ENCODE measurements around the gene SLC28A3.

SLC28A3 gene

DNA sequence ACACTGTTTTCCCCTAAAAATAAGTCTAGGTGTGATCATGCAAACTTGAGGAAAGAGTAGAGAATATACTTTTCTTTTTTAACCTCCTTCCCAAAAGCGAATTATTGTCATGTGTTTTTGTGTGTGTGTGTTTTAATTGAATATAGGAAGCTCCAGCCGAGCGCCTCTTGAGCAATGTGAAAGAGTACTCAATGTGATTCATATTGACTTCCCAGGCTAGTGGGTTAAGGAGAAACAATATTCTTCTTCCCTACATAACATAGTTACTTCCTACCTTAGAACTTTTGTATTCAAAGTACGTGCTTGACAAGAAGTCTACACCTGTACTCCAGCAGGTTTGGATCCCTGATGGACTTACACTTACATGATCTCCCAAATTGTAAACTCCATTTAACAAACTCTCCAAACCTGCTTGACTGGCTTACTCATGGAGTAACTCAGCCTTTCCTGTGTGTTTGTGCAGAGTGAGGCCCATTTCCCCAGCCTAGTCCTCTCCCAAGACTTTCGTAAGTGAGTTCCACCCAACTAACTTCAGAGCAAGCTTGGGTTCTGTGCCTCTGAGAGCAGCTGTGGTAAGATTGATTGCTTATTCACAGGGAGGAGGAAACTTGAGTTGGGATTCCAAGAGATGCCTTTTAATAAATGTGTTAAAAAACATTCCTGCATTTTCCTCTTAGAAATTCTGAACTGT, 9.3 kb downstream of the SLC28A3 start:
- TF ChIP-seq, protein P1, sequence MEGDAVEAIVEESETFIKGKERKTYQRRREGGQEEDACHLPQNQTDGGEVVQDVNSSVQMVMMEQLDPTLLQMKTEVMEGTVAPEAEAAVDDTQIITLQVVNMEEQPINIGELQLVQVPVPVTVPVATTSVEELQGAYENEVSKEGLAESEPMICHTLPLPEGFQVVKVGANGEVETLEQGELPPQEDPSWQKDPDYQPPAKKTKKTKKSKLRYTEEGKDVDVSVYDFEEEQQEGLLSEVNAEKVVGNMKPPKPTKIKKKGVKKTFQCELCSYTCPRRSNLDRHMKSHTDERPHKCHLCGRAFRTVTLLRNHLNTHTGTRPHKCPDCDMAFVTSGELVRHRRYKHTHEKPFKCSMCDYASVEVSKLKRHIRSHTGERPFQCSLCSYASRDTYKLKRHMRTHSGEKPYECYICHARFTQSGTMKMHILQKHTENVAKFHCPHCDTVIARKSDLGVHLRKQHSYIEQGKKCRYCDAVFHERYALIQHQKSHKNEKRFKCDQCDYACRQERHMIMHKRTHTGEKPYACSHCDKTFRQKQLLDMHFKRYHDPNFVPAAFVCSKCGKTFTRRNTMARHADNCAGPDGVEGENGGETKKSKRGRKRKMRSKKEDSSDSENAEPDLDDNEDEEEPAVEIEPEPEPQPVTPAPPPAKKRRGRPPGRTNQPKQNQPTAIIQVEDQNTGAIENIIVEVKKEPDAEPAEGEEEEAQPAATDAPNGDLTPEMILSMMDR (IDR thresholded peaks at IDR 0.05; ENCODE audit: control insufficient read depth, insufficient read depth, low read depth, low read length, missing control alignments) = no peak
- no peak overlapping the region for H3K4me3 ChIP-seq (ENCODE audit: control insufficient read depth, low read depth, low read length)
- no peak for DNase-seq (ENCODE audit: low read depth)

DNA sequence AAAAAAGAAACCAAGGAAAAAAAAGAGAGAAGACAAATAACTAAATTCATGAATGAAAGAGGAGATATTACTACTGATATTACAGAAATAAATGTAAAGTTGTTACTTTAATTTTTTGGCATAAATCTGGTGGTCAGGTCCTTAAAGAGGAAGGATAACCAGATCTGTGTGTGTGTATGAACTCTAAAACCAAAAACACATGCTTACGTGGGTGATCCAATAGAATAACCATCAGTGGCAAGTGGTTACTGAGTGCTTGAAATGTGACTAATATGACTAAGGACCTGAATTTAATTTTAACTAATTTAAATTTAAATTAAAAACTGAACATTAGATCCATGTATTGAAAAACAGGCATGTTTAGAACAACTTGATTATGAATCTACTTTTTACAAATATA, 10.3 kb downstream of the SLC28A3 start:
- no peak for DNase-seq (ENCODE audit: low read depth)
- TF ChIP-seq, protein P1 (IDR thresholded peaks at IDR 0.05; ENCODE audit: control insufficient read depth, insufficient read depth, low read depth, low read length, missing control alignments) = no peak

DNA sequence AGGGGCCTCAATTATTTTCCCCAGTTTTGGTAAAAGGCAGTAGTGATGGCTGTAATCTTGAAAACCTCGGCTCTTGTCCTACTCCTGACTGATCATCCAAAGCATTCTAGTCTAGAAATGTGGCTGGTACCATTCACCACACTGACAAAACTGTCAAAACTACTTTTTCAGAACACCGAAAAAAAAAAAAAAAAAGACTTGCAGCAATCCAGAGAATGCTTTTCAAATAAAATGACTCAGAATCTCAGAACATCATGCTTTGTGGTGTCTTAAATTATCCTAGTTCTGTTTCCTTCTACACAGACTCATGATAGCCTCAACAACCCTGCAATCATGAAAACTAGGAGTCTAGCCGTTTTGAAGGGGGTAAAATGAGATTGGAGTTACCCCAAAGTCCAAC, 13.4 kb downstream of the SLC28A3 start:
- no peak for DNase-seq (ENCODE audit: low read depth)
- TF ChIP-seq, protein P1 (IDR thresholded peaks at IDR 0.05; ENCODE audit: control insufficient read depth, insufficient read depth, low read depth, low read length, missing control alignments) = no peak
- no peak overlapping the region for H3K4me3 ChIP-seq (ENCODE audit: control insufficient read depth, low read depth, low read length)

More for the DNA sequence above, 10.3 kb downstream of the SLC28A3 start:
- H3K4me3 ChIP-seq (ENCODE audit: control insufficient read depth, low read depth, low read length) = no peak overlapping the region

DNA sequence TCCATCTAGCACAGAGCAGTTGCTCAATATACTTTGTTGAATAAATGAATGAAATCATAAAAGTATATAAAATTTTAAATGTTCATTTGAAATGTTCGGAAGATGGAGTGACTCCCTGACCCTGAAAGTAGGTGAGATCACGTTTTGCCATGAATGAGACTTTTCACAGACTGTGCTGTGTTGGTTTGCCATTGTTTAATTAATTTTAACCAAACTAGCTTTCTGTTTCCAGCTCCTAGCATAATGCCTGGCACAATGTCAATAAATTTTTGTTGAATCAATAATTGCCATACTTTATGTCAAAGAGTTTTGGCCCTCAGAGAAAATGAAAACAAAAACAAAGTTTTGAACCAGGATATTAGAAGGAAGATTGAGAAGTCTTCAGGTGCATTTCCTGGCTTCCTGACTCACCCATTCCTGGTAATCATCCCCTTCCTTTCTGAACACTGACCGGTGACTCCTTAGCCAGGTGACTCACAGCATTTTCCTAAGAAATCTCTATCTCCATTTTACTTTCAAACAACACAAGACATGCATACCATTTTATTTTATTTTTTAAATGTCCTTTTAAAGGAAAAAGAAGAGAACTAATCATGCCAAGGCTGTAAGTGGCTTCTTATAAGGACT, 15.1 kb downstream of the SLC28A3 start:
- DNase-seq (ENCODE audit: low read depth) = no peak
- H3K4me3 ChIP-seq (ENCODE audit: control insufficient read depth, low read depth, low read length) = no peak overlapping the region
- TF ChIP-seq, protein P1 (IDR thresholded peaks at IDR 0.05; ENCODE audit: control insufficient read depth, insufficient read depth, low read depth, low read length, missing control alignments) = no peak

DNA sequence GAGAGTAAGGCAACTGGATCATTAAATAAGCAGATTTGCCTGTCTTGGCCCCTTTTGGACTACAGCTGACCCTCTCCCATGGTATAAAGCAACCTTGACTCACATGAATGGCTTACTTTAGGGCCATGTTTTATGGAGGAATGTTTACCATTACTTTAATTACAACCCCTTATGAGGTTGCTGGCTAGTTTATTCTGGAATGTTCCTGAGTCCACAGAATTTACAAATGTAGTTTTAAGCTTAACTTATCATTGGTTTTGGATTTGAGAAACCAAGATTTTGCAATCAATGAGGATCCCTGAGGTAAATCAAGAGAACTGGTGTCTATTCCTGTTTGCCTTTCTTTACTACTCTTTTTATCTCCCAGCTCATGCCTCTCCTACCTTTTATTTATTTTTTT, 15.7 kb downstream of the SLC28A3 start:
- TF ChIP-seq, protein P1 (IDR thresholded peaks at IDR 0.05; ENCODE audit: control insufficient read depth, insufficient read depth, low read depth, low read length, missing control alignments) = no peak

DNA sequence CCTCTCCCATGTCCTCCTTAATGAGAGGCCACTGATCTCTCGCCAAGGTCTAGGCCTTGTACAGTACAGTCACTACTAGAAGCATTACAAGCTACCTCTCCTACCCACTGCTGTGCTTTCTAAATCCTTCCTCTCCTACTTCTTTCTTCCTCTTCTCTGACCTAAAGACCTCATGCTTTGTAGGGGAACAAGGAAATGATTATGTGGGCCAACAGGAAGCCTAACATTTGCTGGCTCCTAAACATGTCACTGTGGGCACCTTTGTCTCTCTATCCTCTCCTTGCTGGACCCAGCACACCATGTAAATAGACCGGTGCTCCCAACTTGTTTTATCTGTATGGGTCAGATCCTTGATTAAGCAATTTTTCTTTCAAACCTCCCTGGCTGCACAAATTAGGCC, 16.7 kb downstream of the SLC28A3 start:
- no peak overlapping the region for H3K4me3 ChIP-seq (ENCODE audit: control insufficient read depth, low read depth, low read length)
- no peak for DNase-seq (ENCODE audit: low read depth)
- TF ChIP-seq, protein P1 (IDR thresholded peaks at IDR 0.05; ENCODE audit: control insufficient read depth, insufficient read depth, low read depth, low read length, missing control alignments) = no peak

More for the DNA sequence above, 15.7 kb downstream of the SLC28A3 start:
- no peak overlapping the region for H3K4me3 ChIP-seq (ENCODE audit: control insufficient read depth, low read depth, low read length)
- no peak for DNase-seq (ENCODE audit: low read depth)

Data from AG09309 (cell line).